Heart right ventricle (tissue), 16 donors: ENCODE data around the gene SLC35D3. TPM values are rescaled to one million over a fixed set of nuclear protein-coding genes. Genes with fewer than 3 reads are reported as not detected.
"Not testable (repeated sequence)": the region's sequence is repeated elsewhere in the genome, so short reads cannot be mapped to it uniquely, and the experiment has no call there.

ENCODE experiments used
- ATAC-seq, 8 donors: fragments of 200-7000 bp; cut with Tn5 transposase; one replicate each; pipeline ENCODE4 v1.9.1; 2020; ENCODE audit warnings: mild to moderate bottlenecking in 8 of 8, moderate library complexity in 8 of 8, moderate number of reproducible peaks in 1 of 8
- DNase-seq, 2 donors: peaks; one replicate each; pipeline ENCODE4 v3.0.0-alpha.2; 2020
- H3K27ac ChIP-seq, 10 donors: fragments of 200-600 bp; sonication (generic) in 2 of 10; one replicate each; pipeline versions ENCODE4 v1.5.0 to v1.8.0; 2020 to 2022; ENCODE audit warnings: mild to moderate bottlenecking in 3 of 10
- H3K27me3 ChIP-seq, 7 donors: fragments of 200-600 bp; one replicate each; pipeline ENCODE4 v1.8.0; 2021 to 2022; ENCODE audit warnings: mild to moderate bottlenecking in 2 of 7
- H3K36me3 ChIP-seq, 9 donors: fragments of 200-600 bp; sonication (generic) in 1 of 9; one replicate each; pipeline versions ENCODE4 v1.5.0 to v1.8.0; 2020 to 2022; ENCODE audit warnings: mild to moderate bottlenecking in 2 of 9
- H3K4me1 ChIP-seq, 9 donors: fragments of 200-600 bp; sonication (generic) in 1 of 9; one replicate each; pipeline versions ENCODE4 v1.5.0 to v1.8.0; 2020 to 2022; ENCODE audit warnings: mild to moderate bottlenecking in 4 of 9
- H3K4me3 ChIP-seq, 10 donors: fragments of 200-600 bp; sonication (generic) in 2 of 10; one replicate each; pipeline versions ENCODE4 v1.5.0 to v1.8.0; 2020 to 2022; ENCODE audit warnings: mild to moderate bottlenecking in 7 of 10, moderate library complexity in 2 of 10
- H3K9me3 ChIP-seq, 11 donors: fragments of 200-600 bp in 10 of 11; sonication (generic) in 2 of 11; one replicate each; pipeline versions ENCODE4 v1.5.0 to v1.8.0; 2013 to 2022; ENCODE audit warnings: mild to moderate bottlenecking in 2 of 11, control low read depth in 1 of 11, moderate library complexity in 1 of 11
- CTCF ChIP-seq, 9 donors: fragments of 200-600 bp; sonication (generic) in 2 of 9; IDR thresholded peaks; one replicate each; pipeline versions ENCODE4 v1.5.0 to v1.8.0; 2021 to 2022; ENCODE audit warnings: antibody characterized with exemption in 9 of 9, mild to moderate bottlenecking in 5 of 9, moderate library complexity in 1 of 9
- WGBS, 2 donors: extraction: QIAGEN DNeasy Blood & Tissue Kit; methylation state at CpG; one replicate each; pipeline ENCODE4 v1.1.7; 2013; ENCODE audit warnings: inconsistent platforms in 1 of 2; 5-methylcytosine and 5-hydroxymethylcytosine counted together
- intact Hi-C, 10 donors: fragments of 100-400 bp; cut with DNase I; formaldehyde crosslinking; loops; one replicate each; pipeline versions ENCODE4 v1.11.1 to v1.14.2; 2022
- polyA plus RNA-seq, 2 donors: library from polyadenylated mRNA; stranded (reverse); fragments of 200-250 nt; gene quantifications; one replicate each; pipeline ENCODE4 v1.2.3, GENCODE V29; 2013
- total RNA-seq, 10 donors: library from RNA; stranded (reverse); fragmentation: NEBNext Ultra II Directional in 3 of 10; extraction: Animal tissue kit (Norgen Biotek cat#: 25700) in 3 of 10; gene quantifications; one replicate each; pipeline versions ENCODE4 v1.2.1 to v1.2.4, GENCODE V29; 2021 to 2023
- donor health status: Arrhythmogenic right ventricular cardiomyopathy.
- donor health status: ischemic (EF 13 %, LVEDD 7.1; RV severe dilation, severe dysfunction).
- donor health status: healthy with polysubstance abuse.
- donor health status: DM: no; HTN: yes; CAD: no.
- donor health status: DM: no; HTN: no; CAD: no.
- donor health status: ischemic (EF 25% LVEDD 6.9; RV normal size, moderate dysfunction).
- donor health status: ischemic (EF 25% LVEDD 5.7; RV mildly dilated, moderate dysfunction).
- donor health status: healthy.
- donor health status: DM: yes; HTN: yes; CAD: no.
- donor health status: Ischemic cardiomyopathy.
- donor health status: ischemic (EF 35%, LVEDD 5.7; RV mildly dilated, moderate dysfunction).
- donor health status: nonischemic (EF 11% LVEDD 7.7; RV severe dilation, severe dysfunction).
- donor health status: DM: yes; HTN: yes; CAD: no.
- donor health status: PGD.
- donor health status: ischemic (EF 29% LVEDD 5.4; RV normal size, mild dysfunction).
- donor health status: nonischemic (EF 23%, LVEDD 6.1; RV moderate dilation, normal function).

The SLC35D3 gene
- total and polyA plus RNA-seq, 12 donors: 0.04 TPM; not detected in 11

- DNase-seq: no peak
- no peaks in the 10 kb centered on the region for H3K9me3 ChIP-seq
- intact Hi-C loops: no loop called here
- no peak overlapping the region for H3K27ac ChIP-seq
- no peaks in the 10 kb centered on the region for H3K36me3 ChIP-seq
- WGBS, 2 donors: 92 to 96% methylated on average over 5 of the region's 5 CpGs
- no peak overlapping the region for H3K4me3 ChIP-seq
- TF ChIP-seq CTCF (IDR thresholded peaks at IDR 0.05): no peak
- H3K4me1 ChIP-seq: peaks cover 4 to 26% (median 7%) of the 10 kb centered on the region in 9 donors
- peaks cover 0 to 9% (median 0%) of the 10 kb centered on the region in 7 donors for H3K27me3 ChIP-seq
- no peak for ATAC-seq
Observed at GRCh38 chr6:136958168-136958567, 36.1 kb downstream of the SLC35D3 start.

GRCh38 chr6:136959471-136959891 lies 37.4 kb downstream of the SLC35D3 start:
- 49 to 52% methylated on average over 14 of the region's 14 CpGs for WGBS, 2 donors
- Histone ChIP-seq H3K27ac (no peak overlapping the region), H3K36me3 (no peaks in the 10 kb centered on the region), H3K27me3 (peaks cover 0 to 9% (median 0%) of the 10 kb centered on the region in 7 donors), H3K9me3 (no peaks in the 10 kb centered on the region), H3K4me1 (peaks cover 4 to 33% (median 11%) of the 10 kb centered on the region in 9 donors), H3K4me3 (no peak overlapping the region)
- intact Hi-C loops: no loop called here
- ATAC-seq (peak in 2 of 8 donors; percentile 28 to 48), DNase-seq (peak in 1 of 2 donors; percentile 18)
- no peak for TF ChIP-seq CTCF (IDR thresholded peaks at IDR 0.05)

- peaks cover 4 to 33% (median 11%) of the 10 kb centered on the region in 9 donors for H3K4me1 ChIP-seq
- 89 to 94% methylated on average over 6 of the region's 6 CpGs for WGBS, 2 donors
- not testable (repeated sequence) for ATAC-seq, DNase-seq, H3K4me3 ChIP-seq, H3K9me3 ChIP-seq, H3K27ac ChIP-seq, H3K36me3 ChIP-seq, H3K27me3 ChIP-seq
- intact Hi-C loops: loop anchor here in 2 of 10 donors (5.0 to 10.0 kb wide), 2 partner anchors 118 to 685 kb away; no protein-coding TSS in a partner anchor
Observed at GRCh38 chr6:136959935-136960334, 37.8 kb downstream of the SLC35D3 start.

GRCh38 chr6:136960781-136961180 lies 38.7 kb downstream of the SLC35D3 start:
- ATAC-seq (no peak), DNase-seq (no peak)
- Histone ChIP-seq H3K27me3 (peaks cover 0 to 9% (median 0%) of the 10 kb centered on the region in 7 donors), H3K36me3 (no peaks in the 10 kb centered on the region), H3K4me3 (no peak overlapping the region), H3K9me3 (no peaks in the 10 kb centered on the region), H3K27ac (no peak overlapping the region), H3K4me1 (peaks cover 4 to 33% (median 11%) of the 10 kb centered on the region in 9 donors)
- intact Hi-C loops: loop anchor here in 2 of 10 donors (5.0 to 10.0 kb wide), 2 partner anchors 118 to 684 kb away; no protein-coding TSS in a partner anchor
- no peak for TF ChIP-seq CTCF (IDR thresholded peaks at IDR 0.05)
- 73 to 78% methylated on average over 3 of the region's 3 CpGs for WGBS, 2 donors

GRCh38 chr6:136961848-136962247 lies 39.7 kb downstream of the SLC35D3 start:
- no peaks in the 10 kb centered on the region for H3K36me3 ChIP-seq
- DNase-seq (no peak), ATAC-seq (no peak)
- intact Hi-C loops: loop anchor here in 2 of 10 donors (5.0 to 10.0 kb wide), 2 partner anchors 120 to 683 kb away; no protein-coding TSS in a partner anchor
- 67 to 75% methylated on average over 5 of the region's 5 CpGs for whole genome bisulfite sequencing, 2 donors
- peaks cover 3 to 32% (median 10%) of the 10 kb centered on the region in 9 donors for H3K4me1 ChIP-seq
- no peak overlapping the region for H3K4me3 ChIP-seq
- H3K9me3 ChIP-seq: no peaks in the 10 kb centered on the region
- H3K27ac ChIP-seq: peak overlapping the region in 4 of 10 donors; percentile 25 to 79 (median 70)
- no peak for TF ChIP-seq CTCF (IDR thresholded peaks at IDR 0.05)
- H3K27me3 ChIP-seq: peaks cover 0 to 9% (median 0%) of the 10 kb centered on the region in 7 donors
